ENCODE data around the gene FRG1. TPM values are rescaled to one million over a fixed set of nuclear protein-coding genes. Genes with fewer than 3 reads are reported as not detected.
"Not testable (repeated sequence)": the region's sequence is repeated elsewhere in the genome, so short reads cannot be mapped to it uniquely, and the experiment has no call there.

The FRG1 gene
- total RNA-seq, 4 donors from 2014 or later: 37.9 to 67.0 (median 49.6) TPM

- H3K36me3 ChIP-seq: peaks cover 0 to 28% (median 0%) of the 10 kb centered on the region in 3 donors
Measured at GRCh38 chr4:189917161-189917891, 23.3 kb upstream of the FRG1 start.

GRCh38 chr4:189921058-189921457, 19.6 kb upstream of the FRG1 start:
- Histone ChIP-seq H3K27ac (no peak overlapping the region), H3K4me3 (no peak overlapping the region), H3K9me3 (peaks cover 0 to 32% (median 1%) of the 10 kb centered on the region in 4 donors), H3K4me1 (no peaks in the 10 kb centered on the region), H3K27me3 (no peaks in the 10 kb centered on the region), H3K36me3 (peaks cover 0 to 34% (median 0%) of the 10 kb centered on the region in 3 donors)
- DNase-seq (ENCODE audit: low spot score in 2 of 2): no peak
- TF ChIP-seq EP300 (IDR thresholded peaks at IDR 0.05): no peak
- no peak for TF ChIP-seq CTCF (IDR thresholded peaks at IDR 0.05)
- TF ChIP-seq POLR2A (IDR thresholded peaks at IDR 0.05): no peak
- 74 to 95% methylated on average over 1 of the region's 1 CpG for WGBS, 2 donors

More at GRCh38 chr4:189917161-189917891, 23.3 kb upstream of the FRG1 start:
- no peak overlapping the region for H3K27ac ChIP-seq
- 89 to 92% methylated on average over 15 to 22 of the region's 23 CpGs for WGBS, 2 donors
- no peaks in the 10 kb centered on the region for H3K27me3 ChIP-seq
- TF ChIP-seq POLR2A (IDR thresholded peaks at IDR 0.05): no peak
- no peak for TF ChIP-seq EP300 (IDR thresholded peaks at IDR 0.05)
- H3K4me1 ChIP-seq: no peaks in the 10 kb centered on the region
- DNase-seq (ENCODE audit: low spot score in 2 of 2): no peak
- H3K4me3 ChIP-seq: no peak overlapping the region
- peaks cover 0 to 31% (median 0%) of the 10 kb centered on the region in 4 donors for H3K9me3 ChIP-seq

GRCh38 chr4:189926742-189927141, 13.9 kb upstream of the FRG1 start:
- not testable (repeated sequence) for H3K4me1 ChIP-seq; DNase-seq (ENCODE audit: low spot score in 2 of 2); H3K27me3 ChIP-seq; H3K4me3 ChIP-seq; H3K27ac ChIP-seq
- H3K9me3 ChIP-seq: peaks cover 0 to 13% (median 1%) of the 10 kb centered on the region in 4 donors
- H3K36me3 ChIP-seq: peaks cover 0 to 33% (median 0%) of the 10 kb centered on the region in 3 donors
- 91 to 97% methylated on average over 5 of the region's 5 CpGs for WGBS, 2 donors

GRCh38 chr4:189941005-189941450, 356 bp downstream of the FRG1 start:
- no peaks in the 10 kb centered on the region for H3K9me3 ChIP-seq
- H3K4me1 ChIP-seq: peaks cover 0 to 33% (median 8%) of the 10 kb centered on the region in 4 donors
- H3K36me3 ChIP-seq: peaks cover 0 to 10% (median 0%) of the 10 kb centered on the region in 3 donors
- peak overlapping the region; percentile 70 to 95 (median 84) for H3K4me3 ChIP-seq
- peak overlapping the region; percentile 57 to 91 (median 90) for H3K27ac ChIP-seq
- TF ChIP-seq POLR2A (IDR thresholded peaks at IDR 0.05) (no peak), CTCF (IDR thresholded peaks at IDR 0.05) (no peak), EP300 (IDR thresholded peaks at IDR 0.05) (no peak)
- no peak for DNase-seq (ENCODE audit: low spot score in 2 of 2)
- 2 to 6% methylated on average over 23 to 27 of the region's 31 CpGs for WGBS, 2 donors
- H3K27me3 ChIP-seq: no peaks in the 10 kb centered on the region

- DNase-seq (ENCODE audit: low spot score in 2 of 2); H3K27ac ChIP-seq; H3K27me3 ChIP-seq; H3K36me3 ChIP-seq; H3K9me3 ChIP-seq: not testable (repeated sequence)
- peaks cover 0 to 33% (median 8%) of the 10 kb centered on the region in 4 donors for H3K4me1 ChIP-seq
- peak overlapping the region in 1 of 4 donors; percentile 95 for H3K4me3 ChIP-seq
- 95 to 99% methylated on average over 3 of the region's 3 CpGs for WGBS, 2 donors
Measured at GRCh38 chr4:189942412-189942811, 1.7 kb downstream of the FRG1 start.

- 81 to 82% methylated on average over 5 of the region's 5 CpGs for WGBS, 2 donors
- H3K36me3 ChIP-seq; H3K4me3 ChIP-seq; H3K27ac ChIP-seq; H3K27me3 ChIP-seq; H3K9me3 ChIP-seq; DNase-seq (ENCODE audit: low spot score in 2 of 2): not testable (repeated sequence)
- H3K4me1 ChIP-seq: peaks cover 0 to 33% (median 8%) of the 10 kb centered on the region in 4 donors
Measured at GRCh38 chr4:189944077-189944476, 3.4 kb downstream of the FRG1 start.

GRCh38 chr4:189946906-189947305, 6.2 kb downstream of the FRG1 start:
- WGBS, 2 donors: 95 to 97% methylated on average over 13 of the region's 13 CpGs
- peaks cover 0 to 27% (median 2%) of the 10 kb centered on the region in 4 donors for H3K4me1 ChIP-seq
- H3K27me3 ChIP-seq; H3K4me3 ChIP-seq; H3K27ac ChIP-seq; H3K9me3 ChIP-seq; H3K36me3 ChIP-seq; DNase-seq (ENCODE audit: low spot score in 2 of 2): not testable (repeated sequence)

- not testable (repeated sequence) for H3K36me3 ChIP-seq; H3K27me3 ChIP-seq; DNase-seq (ENCODE audit: low spot score in 2 of 2); H3K4me3 ChIP-seq; H3K27ac ChIP-seq; H3K9me3 ChIP-seq
- 84 to 85% methylated on average over 7 of the region's 7 CpGs for WGBS, 2 donors
- peaks cover 0 to 12% (median 0%) of the 10 kb centered on the region in 4 donors for H3K4me1 ChIP-seq
Measured at GRCh38 chr4:189948486-189948885, 7.8 kb downstream of the FRG1 start.

GRCh38 chr4:189969291-189969690, 28.6 kb downstream of the FRG1 start:
- H3K27me3 ChIP-seq; DNase-seq (ENCODE audit: low spot score in 2 of 2); H3K36me3 ChIP-seq; H3K4me1 ChIP-seq; H3K4me3 ChIP-seq; H3K27ac ChIP-seq: not testable (repeated sequence)
- H3K9me3 ChIP-seq: peaks cover 0 to 30% (median 3%) of the 10 kb centered on the region in 4 donors
- 45 to 62% methylated on average over 1 of the region's 1 CpG for WGBS, 2 donors
